ENCODE results near the gene SUCLA2.

Gene SUCLA2

GRCh38 chr13:47983070-47983469 is 18.0 kb downstream of the SUCLA2 start:
- POLR2A ChIA-PET = no interaction called here
- CTCF ChIA-PET = interaction anchor here (1.0 to 1.3 kb wide), 3 partner anchors 15 to 184 kb away, joined by 3 to 4 read pairs (median 4); no protein-coding TSS in a partner anchor
- no peak for TF ChIP-seq CTCF (IDR thresholded peaks at IDR 0.05; ENCODE audit: insufficient read depth, low read length, missing control alignments)
- H3K4me3 ChIP-seq (ENCODE audit: low read depth, low read length) = no peak overlapping the region
- DNase-seq (ENCODE audit: low read depth, low spot score) = no peak

DNA sequence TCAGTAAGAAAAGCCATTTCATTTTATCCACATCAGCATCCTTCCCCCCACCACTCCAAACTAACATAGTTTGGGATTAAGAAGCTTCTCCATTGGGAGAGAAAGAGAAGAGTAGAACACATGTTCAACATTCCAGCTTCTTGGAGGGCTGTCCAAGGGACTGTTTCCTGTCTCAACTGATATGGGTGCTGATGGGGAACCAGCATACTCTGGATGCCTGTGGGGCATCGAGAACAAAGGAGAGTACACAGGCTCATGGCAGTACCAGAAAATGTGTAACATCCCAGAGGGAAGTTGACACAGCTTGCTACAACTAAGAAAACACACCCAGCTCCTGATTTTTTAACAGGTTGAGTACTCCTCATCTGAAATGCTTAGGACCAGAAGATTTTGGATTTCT is 24.7 kb downstream of the SUCLA2 start:
- no peak for DNase-seq (ENCODE audit: low read depth, low spot score)
- no peak for TF ChIP-seq CTCF (IDR thresholded peaks at IDR 0.05; ENCODE audit: insufficient read depth, low read length, missing control alignments)
- no peak overlapping the region for H3K4me3 ChIP-seq (ENCODE audit: low read depth, low read length)
- CTCF ChIA-PET = interaction anchor here (0.6 kb wide), 1 partner anchor 863 kb away, joined by 5 read pairs; no protein-coding TSS in a partner anchor
- POLR2A ChIA-PET = no interaction called here

DNA sequence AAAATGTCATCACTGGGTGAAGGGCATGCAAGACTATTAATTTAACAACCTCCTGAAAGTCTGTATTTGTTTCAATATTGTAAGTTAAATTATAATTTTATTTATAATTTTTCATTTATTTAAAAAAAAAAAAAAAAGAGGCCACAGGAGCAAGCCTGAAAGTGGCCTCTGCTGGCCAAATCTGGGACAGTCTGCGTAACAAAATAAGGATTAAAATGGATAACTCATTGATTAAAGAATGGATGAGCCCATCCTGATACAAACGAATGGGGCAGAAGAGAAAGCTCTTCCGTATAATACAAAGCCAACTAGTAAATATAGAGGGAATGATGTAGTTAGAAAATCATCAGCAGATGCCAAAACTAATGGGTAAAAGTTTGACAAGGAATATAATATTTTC is 36.2 kb downstream of the SUCLA2 start:
- H3K4me3 ChIP-seq (ENCODE audit: low read depth, low read length) = no peak overlapping the region
- DNase-seq (ENCODE audit: low read depth, low spot score) = no peak
- no peak for TF ChIP-seq CTCF (IDR thresholded peaks at IDR 0.05; ENCODE audit: insufficient read depth, low read length, missing control alignments)
- ChIA-PET CTCF (interaction anchor here (0.7 to 1.6 kb wide), 4 partner anchors 14 to 613 kb away, joined by 3 to 6 read pairs (median 4); no protein-coding TSS in a partner anchor), POLR2A (no interaction called here)

- H3K4me3 ChIP-seq (ENCODE audit: low read depth, low read length) = no peak overlapping the region
- no peak for TF ChIP-seq CTCF (IDR thresholded peaks at IDR 0.05; ENCODE audit: insufficient read depth, low read length, missing control alignments)
- ChIA-PET POLR2A (no interaction called here), CTCF (interaction anchor here (1.0 to 1.7 kb wide), 2 partner anchors 24 to 144 kb away, joined by 3 read pairs; no protein-coding TSS in a partner anchor)
- no peak for DNase-seq (ENCODE audit: low read depth, low spot score)
Observed at GRCh38 chr13:47962237-47962636, 38.8 kb downstream of the SUCLA2 start.

DNA sequence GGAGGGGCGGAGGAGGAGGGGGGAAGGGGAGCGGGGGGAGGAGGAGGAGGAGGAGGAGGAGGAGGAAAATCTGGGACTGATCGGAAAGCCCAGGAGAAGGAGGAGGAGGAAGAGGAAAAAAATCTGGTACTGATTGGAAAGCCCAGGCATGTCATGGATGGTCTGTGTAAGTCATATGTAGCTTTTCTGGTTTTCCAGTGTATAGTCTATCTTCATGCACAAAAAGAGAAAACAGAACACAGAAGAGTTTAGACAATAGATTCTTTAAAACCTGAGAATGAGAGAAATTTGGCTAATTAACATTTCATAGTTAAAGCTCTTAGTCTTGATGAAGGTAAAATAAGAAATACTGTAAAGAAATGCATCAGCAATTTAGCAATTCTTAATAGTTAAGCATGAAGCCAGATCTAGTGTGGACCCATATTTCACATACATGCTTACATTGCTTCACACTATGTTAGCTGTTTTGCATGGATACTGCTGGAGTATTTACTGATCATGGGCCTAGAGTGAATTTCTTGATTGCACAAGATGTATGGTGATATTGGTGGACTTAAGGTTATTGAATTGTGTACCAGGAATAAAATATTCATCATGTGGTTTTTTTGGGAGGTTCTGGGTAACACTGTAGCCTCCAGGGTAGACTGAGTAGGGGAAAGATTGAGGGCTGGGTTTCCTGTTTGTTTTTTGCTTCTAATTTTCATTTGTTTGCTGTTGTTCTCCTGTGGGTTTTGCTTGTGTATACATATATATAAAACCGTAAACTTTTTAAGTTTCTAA is 41.4 kb downstream of the SUCLA2 start:
- ChIA-PET POLR2A (no interaction called here), CTCF (no interaction called here)

More for the DNA sequence above, 41.4 kb downstream of the SUCLA2 start:
- H3K4me3 ChIP-seq (ENCODE audit: low read depth, low read length) = no peak overlapping the region
- DNase-seq (ENCODE audit: low read depth, low spot score) = no peak
- TF ChIP-seq CTCF (IDR thresholded peaks at IDR 0.05; ENCODE audit: insufficient read depth, low read length, missing control alignments) = no peak
